HG03442 (cell line): Measurements from ENCODE around the gene OMP.

ENCODE experiments used
- ATAC-seq: cut with Tn5 transposase; IDR thresholded peaks from one replicate; pipeline ENCODE4 v1.9.1; 2021; ENCODE audit warnings: mild to moderate bottlenecking, moderate library complexity; ENCODE audit not compliant: unreplicated experiment

Gene OMP

DNA sequence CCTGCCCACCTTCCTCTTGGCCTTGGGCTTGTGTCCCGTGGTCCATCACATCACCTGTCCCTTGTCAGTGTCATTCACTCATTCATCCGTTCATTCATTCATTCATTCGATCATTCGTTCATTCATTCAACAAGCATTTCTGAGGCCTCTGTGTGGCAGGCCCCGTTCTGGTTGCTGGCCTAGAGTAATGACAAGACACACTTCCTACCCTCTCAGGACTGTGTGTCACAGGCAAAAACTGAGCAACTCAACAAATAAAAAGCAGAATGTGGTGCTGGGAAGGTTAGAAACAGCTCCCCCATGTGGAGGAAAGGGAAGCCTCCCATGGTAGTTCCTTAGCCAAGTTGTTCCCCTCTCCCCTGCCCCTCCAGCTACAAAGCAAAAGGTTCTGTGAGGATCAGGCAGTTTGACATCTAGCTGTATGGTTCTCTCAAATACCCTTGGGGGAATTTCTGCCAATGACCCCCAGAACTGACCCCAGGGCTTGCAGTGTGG lies 1.6 kb upstream of the OMP start:
- ATAC-seq = no peak

DNA sequence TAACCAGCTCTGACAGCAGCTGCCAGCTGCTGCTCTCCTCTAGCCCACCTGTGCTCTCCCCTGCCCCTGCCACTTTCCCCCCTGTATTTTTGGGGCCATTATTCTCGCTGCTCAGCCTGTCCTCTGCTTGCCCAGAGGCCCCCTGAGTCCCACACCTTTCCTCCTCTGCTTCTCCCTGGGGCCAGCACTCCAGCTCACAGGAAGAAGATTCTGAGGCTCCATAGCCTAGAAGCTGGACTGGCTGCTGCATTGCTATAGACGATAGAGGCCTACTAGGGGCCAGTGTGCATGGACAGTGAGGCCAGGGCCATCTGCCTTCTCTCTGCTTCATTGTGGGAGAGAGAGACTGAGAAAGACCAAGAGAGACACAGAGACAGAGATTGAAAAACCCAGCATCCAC lies 679 bp downstream of the OMP start:
- no peak for ATAC-seq

DNA sequence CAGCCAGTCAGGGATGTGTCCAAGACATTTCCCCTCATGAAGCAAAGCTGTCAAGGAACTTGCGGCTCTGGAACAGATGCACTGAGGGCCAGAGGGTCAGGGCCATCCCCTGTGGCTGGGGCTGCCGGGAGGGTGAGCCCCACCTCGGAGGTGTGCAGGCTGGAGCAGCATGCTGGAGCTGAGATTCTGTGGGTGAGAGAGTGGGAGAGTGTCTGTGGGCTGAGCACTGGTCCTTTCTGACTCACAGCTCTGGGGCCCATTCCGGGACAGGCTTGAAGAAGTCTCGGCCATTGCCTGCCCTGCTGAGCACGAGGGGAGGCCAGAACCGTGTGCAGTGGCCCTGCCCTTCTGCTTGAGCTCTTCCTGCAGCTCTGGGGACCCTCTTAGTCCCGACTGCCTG lies 2.1 kb downstream of the OMP start:
- no peak for ATAC-seq

DNA sequence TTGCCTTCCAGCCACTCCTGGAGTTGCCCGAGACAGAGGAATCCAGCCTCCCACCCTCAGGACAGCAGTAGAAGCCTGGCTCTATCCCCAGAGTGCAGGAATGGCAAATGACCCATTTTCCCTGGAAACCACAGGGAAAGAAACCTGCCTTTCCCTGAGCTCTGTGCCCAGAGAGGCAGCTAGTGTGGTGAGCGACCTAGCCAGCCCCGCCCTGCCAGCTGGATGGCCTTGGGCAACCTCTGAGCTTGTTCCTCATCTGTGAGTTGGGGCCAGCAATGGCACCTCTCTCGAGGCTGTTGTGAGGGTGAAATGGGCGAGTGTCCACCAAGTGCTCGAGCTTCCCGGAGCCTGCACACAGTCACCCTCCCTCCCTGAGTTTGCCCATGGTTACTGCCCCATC lies 3.7 kb downstream of the OMP start:
- no peak for ATAC-seq

DNA sequence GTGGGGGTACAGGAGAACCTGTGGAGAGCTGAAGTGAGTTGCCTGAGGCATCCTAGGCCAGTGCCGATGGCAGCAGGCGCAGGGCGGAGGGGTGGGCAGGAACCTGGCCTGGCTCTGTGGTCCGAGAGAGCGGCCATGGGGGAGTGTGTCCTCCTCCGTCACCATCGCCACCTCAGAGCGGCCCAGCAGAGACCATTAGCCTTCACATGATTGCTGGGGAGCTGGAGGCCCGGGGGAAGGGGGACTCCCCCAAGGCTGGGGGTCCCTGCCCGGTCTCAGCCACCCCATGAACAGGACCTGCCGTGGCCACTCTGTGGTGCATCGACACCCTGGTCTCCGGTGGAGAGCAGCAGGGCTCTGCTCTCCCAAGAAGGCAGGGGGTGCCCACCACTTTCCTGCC lies 4.1 kb downstream of the OMP start:
- no peak for ATAC-seq

DNA sequence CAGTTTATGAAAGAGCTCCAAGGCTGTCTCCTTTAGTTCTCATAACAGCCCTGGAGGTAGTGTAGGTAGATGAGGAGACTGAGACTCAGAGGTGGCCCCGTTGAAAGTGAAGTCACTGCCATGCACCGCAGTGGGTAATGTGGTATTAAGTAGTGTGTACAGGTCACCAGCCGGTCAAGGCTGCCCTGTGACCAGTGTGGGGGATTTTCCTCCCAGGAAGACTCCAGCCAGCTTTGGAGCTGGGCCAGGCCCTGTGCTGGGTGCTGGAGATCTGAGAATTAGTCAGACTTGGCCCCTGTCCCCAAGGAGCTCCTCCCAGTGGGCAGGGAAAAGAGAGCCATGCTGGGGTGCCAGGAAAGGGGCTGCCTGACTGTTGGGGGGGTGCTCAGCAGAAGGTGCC lies 5.3 kb downstream of the OMP start:
- ATAC-seq = no peak

DNA sequence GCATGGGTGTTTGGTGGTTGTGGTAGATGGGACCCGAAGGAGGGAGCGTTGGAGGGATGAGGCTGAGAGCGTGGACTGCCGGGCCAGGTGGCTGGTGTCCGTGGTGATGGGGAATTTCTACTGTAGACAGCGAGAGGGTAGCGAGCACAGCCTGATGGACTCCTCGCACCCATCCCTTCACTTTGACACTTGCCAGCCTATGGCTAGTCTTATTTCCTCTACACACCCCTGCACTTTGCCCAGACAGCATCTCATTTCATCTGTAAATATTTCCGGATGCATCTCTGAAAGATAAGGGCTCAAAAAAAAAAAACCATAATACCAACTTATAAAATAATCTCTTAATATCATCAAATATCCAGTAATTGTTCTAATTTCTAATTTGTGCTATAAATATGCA lies 5.8 kb downstream of the OMP start:
- ATAC-seq = no peak

DNA sequence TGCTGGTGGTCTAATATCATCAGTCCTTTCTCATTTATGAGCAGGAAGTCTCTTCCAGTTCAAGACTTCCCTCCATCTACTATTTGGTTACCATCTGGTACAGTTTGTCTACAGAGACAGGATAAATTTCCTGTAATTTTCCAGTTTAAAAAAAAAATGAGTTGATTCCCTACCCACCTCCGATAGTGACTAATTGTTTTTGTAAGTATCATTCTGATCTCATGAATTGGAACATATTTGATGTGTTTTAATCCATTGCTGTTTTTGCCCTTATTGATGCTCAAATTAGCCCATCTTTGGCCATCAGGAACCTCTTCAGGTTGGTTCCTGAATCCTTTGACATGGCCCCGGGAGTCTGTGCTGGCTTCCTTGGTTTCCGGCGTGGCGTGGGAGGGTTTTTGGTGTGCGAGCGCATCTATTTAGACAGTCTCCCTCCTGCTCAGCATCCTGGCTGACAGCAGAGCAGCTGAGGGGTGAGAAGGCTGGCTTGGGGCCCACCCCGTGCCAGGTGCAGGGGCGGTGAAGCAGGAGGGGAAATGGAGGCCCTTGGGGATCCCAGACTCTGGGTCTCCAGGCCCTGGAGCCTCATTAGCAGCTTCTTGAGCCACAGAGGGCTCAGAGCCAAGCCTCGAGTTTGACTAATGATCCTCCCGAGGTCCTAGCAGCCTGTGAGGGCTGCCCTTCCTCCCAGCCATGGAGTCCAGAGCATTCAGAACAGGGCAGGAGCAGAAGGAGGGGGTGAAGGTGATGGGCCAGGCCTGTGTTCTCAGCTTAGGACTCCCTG lies 6.8 kb downstream of the OMP start:
- no peak for ATAC-seq

DNA sequence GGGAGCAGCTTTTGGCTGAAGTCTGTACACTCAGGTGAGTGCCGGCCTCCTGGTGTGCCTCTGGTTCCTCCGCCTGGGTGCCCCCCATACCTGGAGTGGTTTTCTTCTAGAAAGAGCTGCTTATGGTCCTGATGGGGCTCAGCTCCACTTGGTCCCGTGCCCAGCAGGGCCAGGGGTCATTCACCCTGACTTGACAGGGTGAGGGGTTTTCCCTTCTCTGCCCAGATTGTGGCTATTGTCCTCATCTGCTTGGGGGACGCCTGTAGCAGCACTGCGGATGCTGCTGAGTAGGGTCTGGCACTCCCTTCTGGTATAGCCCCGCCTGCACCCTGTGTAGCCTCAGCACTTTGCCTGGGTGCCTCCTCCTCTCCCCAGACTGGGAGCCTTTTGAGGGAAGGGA lies 8.2 kb downstream of the OMP start:
- no peak for ATAC-seq

DNA sequence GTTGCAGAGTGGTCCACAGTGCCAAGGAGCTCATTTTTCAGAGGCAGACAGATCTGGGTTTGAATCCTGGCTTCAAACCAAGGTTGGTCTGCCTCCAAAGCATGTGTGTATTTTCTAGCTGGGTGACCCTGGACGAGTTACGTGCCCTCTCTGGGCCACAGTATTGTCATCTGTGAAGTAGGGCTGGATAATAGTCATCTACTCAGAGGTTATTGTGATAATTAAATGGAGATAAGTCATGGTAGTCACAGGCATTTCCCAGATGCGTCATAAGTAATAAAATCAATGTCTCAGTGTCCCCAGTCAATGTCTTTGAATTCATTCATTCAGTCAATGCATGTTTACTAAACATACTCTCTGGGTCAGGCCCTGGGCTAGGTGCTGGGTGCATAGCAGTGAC lies 8.6 kb downstream of the OMP start:
- ATAC-seq = no peak

DNA sequence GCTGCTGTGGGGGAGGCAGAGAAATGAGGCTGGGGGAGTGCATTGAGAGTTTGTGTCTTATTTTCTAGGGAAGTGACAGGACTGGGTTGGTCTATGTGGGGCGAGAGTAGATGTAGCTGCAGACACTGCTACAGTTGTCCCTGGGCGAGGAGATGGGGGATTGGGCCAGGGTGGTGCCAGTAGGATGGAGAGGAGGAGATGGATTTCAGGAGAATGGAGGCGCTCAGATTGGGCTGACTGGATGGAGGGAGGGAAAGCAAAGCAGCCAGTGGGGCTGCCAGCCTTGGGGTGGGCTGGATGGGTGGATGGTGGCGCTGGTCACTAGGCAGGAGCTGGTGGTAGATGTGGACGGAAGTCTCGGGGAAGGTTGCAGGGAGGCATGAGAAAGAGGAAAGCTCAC lies 9.3 kb downstream of the OMP start:
- no peak for ATAC-seq

DNA sequence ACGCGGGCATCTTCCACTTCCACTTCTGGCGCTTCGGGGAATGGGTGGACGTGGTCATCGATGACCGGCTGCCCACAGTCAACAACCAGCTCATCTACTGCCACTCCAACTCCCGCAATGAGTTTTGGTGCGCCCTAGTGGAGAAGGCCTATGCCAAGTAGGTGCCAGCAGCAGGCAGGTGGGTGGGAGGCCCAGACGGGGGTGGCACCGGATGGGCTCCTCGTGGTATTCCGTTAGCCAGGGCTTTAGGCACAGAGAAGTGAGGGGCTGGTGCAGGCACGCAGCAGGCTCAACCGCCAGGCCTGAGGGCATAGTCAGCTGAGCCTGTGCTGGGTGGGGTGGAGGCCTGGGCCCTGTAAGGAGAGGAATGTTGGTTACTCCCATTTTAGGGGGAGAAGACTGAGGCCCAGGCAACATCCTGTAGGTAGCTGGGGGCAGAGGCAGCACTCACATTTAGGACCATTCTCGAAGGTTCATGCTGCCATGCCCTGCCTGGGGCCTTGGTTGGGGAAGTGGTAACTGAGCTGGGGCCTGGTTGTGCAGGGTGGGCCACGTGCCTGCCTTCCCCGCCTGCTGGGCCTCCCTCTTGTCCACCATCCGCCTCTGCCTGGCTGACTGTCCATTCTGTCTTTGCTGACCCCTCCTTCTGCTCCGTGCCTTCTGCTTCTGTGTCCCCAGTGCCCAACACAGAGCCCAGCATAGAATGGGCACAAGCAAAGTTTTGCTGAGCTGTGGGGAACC lies 10.2 kb downstream of the OMP start:
- ATAC-seq = no peak

DNA sequence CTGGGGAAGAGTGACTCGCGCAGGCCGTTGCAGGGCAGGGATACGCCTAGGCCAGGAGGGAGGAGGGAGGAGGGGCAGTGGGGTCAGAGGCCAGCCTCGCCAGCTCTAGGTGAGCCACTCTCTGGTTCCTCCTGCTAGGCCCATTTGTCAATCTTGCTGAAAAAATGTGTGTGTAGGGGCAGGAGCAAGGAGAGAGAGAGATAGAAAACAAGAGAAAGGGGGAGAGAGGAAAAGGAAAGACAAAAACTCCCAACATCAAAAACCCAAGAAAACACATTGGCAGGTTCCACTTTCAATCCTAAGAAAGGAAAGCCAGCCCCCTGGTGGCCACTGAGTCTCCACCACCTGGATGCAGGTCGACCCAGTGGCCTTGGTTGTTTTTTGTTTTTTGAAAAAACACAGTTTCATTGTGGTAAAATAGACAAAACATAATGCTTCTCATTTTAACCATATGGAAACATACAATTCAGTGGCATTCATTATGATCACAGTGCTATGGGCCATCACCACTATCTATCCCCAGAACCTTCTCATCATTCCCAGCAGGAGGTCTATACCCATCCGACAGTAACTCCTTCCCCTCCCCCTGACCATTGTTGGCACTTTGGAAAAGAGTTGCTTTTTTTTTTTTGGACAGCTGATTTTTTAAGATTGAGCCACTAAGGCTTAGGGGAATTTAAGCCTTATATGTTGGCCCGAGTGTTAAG lies 10.9 kb downstream of the OMP start:
- ATAC-seq = no peak

DNA sequence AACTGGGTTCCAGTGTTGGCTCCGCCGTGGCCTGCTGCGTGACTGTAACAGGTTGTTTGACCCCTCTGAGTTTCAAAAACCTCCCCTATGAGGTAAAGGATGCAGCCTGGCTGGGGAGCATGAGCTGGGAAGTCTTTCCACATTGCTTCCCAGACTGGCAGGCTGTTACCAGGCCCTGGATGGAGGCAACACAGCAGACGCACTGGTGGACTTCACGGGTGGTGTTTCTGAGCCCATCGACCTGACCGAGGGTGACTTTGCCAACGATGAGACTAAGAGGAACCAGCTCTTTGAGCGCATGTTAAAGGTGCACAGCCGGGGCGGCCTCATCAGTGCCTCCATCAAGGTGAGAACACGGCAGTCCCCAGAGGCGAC lies 11.4 kb downstream of the OMP start:
- ATAC-seq = no peak

DNA sequence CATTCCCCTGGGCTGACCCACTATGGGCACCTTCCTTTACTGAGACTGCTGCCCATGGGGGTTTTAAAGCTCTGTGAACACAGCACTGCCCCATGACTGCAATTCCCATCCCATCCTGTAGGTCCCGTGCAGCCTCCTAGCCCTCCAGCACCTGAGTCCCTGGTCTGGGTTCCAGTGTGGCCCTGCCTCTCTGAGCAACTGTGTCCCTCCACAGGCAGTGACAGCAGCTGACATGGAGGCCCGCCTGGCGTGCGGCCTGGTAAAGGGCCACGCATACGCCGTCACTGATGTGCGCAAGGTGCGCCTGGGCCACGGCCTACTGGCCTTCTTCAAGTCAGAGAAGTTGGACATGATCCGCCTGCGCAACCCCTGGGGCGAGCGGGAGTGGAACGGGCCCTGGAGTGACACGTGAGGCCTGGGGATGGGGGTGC lies 12.6 kb downstream of the OMP start:
- ATAC-seq = no peak

DNA sequence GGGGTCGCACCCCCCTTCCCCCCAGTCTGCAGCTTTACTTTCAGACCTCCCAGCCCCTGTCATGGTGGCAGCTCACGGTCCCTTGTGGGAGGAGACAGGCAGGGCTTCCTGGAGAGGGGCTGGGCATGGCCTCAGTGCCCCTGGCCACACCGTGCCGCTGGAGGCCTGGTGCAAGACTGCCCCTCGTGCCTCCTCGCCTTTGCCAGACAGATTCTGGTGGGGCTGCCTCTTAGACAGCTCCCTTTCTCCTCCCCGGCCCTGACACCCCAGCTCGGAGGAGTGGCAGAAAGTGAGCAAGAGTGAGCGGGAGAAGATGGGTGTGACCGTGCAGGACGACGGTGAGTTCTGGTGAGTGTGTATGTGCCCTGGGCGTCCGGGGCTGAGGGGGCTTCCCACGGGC lies 13.3 kb downstream of the OMP start:
- ATAC-seq = no peak

DNA sequence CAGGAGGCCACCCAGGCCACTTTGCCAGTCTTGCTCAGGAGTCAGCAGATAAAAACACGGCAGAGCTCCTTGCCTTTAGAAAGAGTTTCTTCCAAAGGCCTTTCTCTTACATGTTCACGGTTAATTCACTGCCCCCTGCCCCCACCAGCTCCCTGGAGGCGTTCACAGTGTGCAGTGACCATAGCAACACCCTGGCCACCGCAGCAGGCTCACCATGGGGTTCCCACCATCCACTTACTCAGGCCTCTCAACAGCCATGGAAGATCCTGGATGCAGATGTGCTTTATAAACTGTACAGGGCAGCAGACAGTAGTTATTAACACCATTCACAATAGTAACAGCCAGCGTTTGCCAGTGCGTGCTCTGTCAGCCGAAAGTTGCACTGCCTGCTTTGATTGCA lies 14.9 kb downstream of the OMP start:
- no peak for ATAC-seq

DNA sequence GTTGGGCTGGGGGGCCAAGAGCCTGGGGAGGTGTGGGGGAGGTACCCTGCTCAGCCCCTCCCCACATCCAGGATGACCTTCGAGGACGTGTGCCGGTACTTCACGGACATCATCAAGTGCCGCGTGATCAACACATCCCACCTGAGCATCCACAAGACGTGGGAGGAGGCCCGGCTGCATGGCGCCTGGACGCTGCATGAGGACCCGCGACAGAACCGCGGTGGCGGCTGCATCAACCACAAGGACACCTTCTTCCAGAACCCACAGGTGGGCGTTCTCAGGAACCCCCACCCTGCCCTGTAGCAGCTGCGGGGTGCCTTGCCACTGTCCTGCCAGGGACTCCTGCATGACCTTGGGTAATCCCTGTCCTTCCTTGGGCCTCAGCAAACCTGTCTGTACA lies 15.4 kb downstream of the OMP start:
- ATAC-seq = no peak

DNA sequence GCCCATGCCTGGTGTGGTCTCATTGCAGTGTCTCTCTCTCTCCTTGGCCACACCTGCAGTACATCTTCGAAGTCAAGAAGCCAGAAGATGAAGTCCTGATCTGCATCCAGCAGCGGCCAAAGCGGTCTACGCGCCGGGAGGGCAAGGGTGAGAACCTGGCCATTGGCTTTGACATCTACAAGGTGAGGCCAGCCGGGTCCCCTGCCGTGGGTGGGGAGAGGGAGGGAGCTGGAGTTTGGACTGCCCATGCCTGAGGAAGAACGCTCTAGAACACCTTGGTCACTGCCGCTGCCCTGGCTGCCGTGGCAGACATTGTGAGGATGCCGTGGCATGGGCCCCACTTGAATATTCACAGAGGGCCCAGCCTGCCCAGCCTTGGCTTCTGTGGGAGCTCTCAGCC lies 16.3 kb downstream of the OMP start:
- no peak for ATAC-seq

DNA sequence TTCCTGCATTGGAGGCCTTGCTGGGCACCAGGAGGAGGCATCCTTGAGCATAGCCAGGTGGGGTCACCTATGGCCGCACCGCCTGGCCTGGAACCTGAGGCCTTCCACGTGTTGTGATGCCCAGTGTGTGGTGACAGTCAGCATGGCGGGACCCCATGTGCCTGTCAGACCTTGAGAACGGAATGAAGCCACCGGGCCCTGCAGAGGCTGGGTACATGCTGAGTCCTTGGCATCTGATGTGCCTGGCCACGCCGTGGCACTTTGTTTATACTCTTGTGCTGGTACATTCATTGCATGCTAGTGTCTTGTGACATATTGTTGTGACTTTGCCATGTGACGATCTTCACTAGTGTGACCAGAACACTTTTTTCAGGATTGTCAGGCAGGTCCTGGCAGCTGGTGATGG lies 16.9 kb downstream of the OMP start:
- no peak for ATAC-seq

DNA sequence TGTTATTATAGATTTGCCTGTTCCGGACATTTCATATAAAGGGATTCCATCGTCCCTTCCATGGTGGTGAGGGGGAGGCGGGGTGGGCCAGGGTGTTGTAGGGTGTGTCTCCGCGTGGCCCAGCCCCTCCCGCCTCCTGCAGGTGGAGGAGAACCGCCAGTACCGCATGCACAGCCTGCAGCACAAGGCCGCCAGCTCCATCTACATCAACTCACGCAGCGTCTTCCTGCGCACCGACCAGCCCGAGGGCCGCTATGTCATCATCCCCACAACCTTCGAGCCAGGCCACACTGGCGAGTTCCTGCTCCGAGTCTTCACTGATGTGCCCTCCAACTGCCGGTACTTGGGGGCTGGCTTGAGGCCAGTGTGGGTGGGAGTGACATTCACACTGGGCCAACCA lies 17.9 kb downstream of the OMP start:
- no peak for ATAC-seq

DNA sequence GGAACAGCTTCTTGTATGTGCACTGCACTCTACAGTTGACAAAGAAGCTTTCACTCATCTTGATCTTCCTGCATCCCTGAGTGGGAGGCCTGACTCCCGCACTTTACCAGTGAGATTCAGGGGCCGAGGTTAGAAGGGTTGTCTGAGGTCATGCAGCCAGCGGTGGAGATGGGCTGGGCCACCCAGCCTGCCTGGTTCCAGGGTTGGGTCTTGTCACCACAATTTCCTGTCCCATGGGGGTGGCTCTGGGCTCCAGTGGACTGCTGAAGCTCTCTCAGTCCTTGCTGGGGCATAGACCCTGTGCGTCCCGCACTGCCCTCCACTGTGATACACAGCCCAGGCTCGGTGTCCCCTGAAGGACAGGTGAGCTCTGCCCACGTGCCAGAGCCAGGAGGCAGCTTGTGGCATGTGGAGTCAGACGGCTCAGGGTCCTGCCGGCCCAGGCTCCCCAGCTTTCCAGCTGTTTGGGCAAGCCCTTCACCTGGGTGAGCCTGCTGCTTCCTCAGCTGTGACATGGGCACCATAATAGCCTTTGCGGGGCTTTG lies 18.5 kb downstream of the OMP start:
- ATAC-seq = no peak
